Mesendoderm (in vitro differentiated cells): Measurements from ENCODE around the gene PPM1B.
"Not testable (repeated sequence)": the region's sequence is repeated elsewhere in the genome, so short reads cannot be mapped to it uniquely, and the experiment has no call there.

Experiments used
- DNase-seq: peaks from one replicate; pipeline ENCODE4 v3.0.0; 2013
- H2AK5ac ChIP-seq: 2 replicates; pipeline ENCODE4 v1.6.1; 2013; ENCODE audit warnings: low read length, inconsistent platforms
- H2BK120ac ChIP-seq: 2 replicates; pipeline ENCODE4 v1.6.1; 2013; ENCODE audit warnings: low read depth, mild to moderate bottlenecking, low read length, moderate library complexity, mixed read lengths
- H2BK15ac ChIP-seq: replicated peaks from 2 replicates; pipeline ENCODE4 v1.6.1; 2013; ENCODE audit warnings: low read depth, mild to moderate bottlenecking, moderate library complexity
- H2BK5ac ChIP-seq: 2 replicates; pipeline ENCODE4 v1.6.1; 2013; ENCODE audit warnings: low read length, inconsistent platforms
- H3K18ac ChIP-seq: 2 replicates; pipeline ENCODE4 v1.6.1; 2013; ENCODE audit warnings: mild to moderate bottlenecking, low read length, mixed read lengths
- H3K23ac ChIP-seq: one replicate; pipeline ENCODE4 v1.6.1; 2013; ENCODE audit warnings: low read length
- H3K27ac ChIP-seq: 2 replicates; pipeline ENCODE4 v1.5.1; 2013; ENCODE audit warnings: low read depth, mild to moderate bottlenecking, inconsistent platforms, low read length, moderate library complexity
- H3K27me3 ChIP-seq: 2 replicates; pipeline ENCODE4 v1.6.1; 2013; ENCODE audit warnings: low read length, control low read depth, mild to moderate bottlenecking, inconsistent platforms; ENCODE audit not compliant: insufficient read depth, poor library complexity
- H3K36me3 ChIP-seq: 2 replicates; pipeline ENCODE4 v1.6.1; 2013; ENCODE audit warnings: low read length, inconsistent platforms; ENCODE audit not compliant: control insufficient read depth, insufficient read depth
- H3K4ac ChIP-seq: one replicate; pipeline ENCODE4 v1.6.1; 2013; ENCODE audit warnings: low read depth, mild to moderate bottlenecking, low read length, moderate library complexity
- H3K4me1 ChIP-seq: 2 replicates; pipeline ENCODE4 v1.6.1; 2013; ENCODE audit warnings: low read depth, low read length, inconsistent platforms; ENCODE audit not compliant: control insufficient read depth
- H3K4me2 ChIP-seq: 2 replicates; pipeline ENCODE4 v1.6.1; 2013; ENCODE audit warnings: low read length
- H3K4me3 ChIP-seq: 2 replicates; pipeline ENCODE4 v1.5.1; 2013; ENCODE audit warnings: mild to moderate bottlenecking, low read length
- H3K56ac ChIP-seq: one replicate; pipeline ENCODE4 v1.6.1; 2013; ENCODE audit warnings: low read length
- H3K79me1 ChIP-seq: 2 replicates; pipeline ENCODE4 v1.6.1; 2013; ENCODE audit warnings: low read length, inconsistent platforms
- H3K79me2 ChIP-seq: 2 replicates; pipeline ENCODE4 v1.6.1; 2013; ENCODE audit warnings: mild to moderate bottlenecking, low read length; ENCODE audit not compliant: control insufficient read depth, insufficient read depth
- H3K9ac ChIP-seq: 2 replicates; pipeline ENCODE4 v1.6.1; 2013; ENCODE audit warnings: low read length, inconsistent platforms
- H4K5ac ChIP-seq: one replicate; pipeline ENCODE4 v1.6.1; 2013; ENCODE audit warnings: low read length
- H4K8ac ChIP-seq: one replicate; pipeline ENCODE4 v1.6.1; 2013; ENCODE audit warnings: low read depth, mild to moderate bottlenecking, control low read depth, low read length, moderate library complexity
- WGBS: extraction: QIAGEN DNeasy Blood & Tissue Kit; methylation state at CpG from one replicate; pipeline ENCODE4 v1.1.7; 2013; ENCODE audit warnings: low lambda C conversion rate, missing lambda C conversion rate; ENCODE audit not compliant: insufficient coverage; ENCODE audit errors: extremely low coverage; 5-methylcytosine and 5-hydroxymethylcytosine counted together

The PPM1B gene

DNA sequence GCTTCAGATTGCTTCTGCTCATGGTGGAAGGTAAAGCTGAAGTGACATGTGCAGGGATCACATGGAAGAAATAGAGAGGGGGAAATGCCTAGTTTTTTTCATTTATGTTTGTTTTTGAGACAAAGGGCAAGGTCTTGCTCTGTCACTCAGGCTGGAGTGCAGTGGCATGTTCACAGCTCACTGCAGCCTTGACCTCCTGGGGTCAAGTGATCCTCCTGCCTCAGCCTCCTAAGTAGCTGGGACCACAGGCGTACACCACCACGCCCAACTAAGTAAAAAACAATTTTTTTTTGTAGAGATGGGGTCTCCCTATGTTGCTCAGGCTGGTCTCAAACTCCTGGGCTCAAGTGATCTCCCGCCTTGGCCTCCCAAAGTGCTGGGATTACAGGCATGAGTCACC is 87.0 kb downstream of the PPM1B start:
- not testable (repeated sequence) for H3K79me1 ChIP-seq, H3K18ac ChIP-seq, H2BK5ac ChIP-seq, H3K4me3 ChIP-seq, H2BK15ac ChIP-seq, H3K36me3 ChIP-seq, H2AK5ac ChIP-seq, H4K5ac ChIP-seq, H3K23ac ChIP-seq, DNase-seq, H3K79me2 ChIP-seq, H3K4me1 ChIP-seq, H2BK120ac ChIP-seq, H3K9ac ChIP-seq, H3K4me2 ChIP-seq, H3K27ac ChIP-seq, H3K27me3 ChIP-seq, H4K8ac ChIP-seq, H3K56ac ChIP-seq, H3K4ac ChIP-seq
- WGBS, result no CpG with 5 or more reads among the region's 3 CpGs

GRCh38 chr2:44257802-44258201 is 89.1 kb downstream of the PPM1B start:
- H3K23ac ChIP-seq, H3K56ac ChIP-seq, H3K4me2 ChIP-seq, H3K27me3 ChIP-seq, H2BK120ac ChIP-seq, H2BK15ac ChIP-seq, H4K5ac ChIP-seq, H3K36me3 ChIP-seq, H3K4ac ChIP-seq, H3K79me1 ChIP-seq, H2BK5ac ChIP-seq, H4K8ac ChIP-seq, DNase-seq, H3K18ac ChIP-seq, H3K4me3 ChIP-seq, H3K79me2 ChIP-seq, H3K9ac ChIP-seq, H3K4me1 ChIP-seq, H3K27ac ChIP-seq, H2AK5ac ChIP-seq: not testable (repeated sequence)
- WGBS, result no CpG with 5 or more reads among the region's 1 CpG

GRCh38 chr2:44267269-44267795 is 98.7 kb downstream of the PPM1B start:
- H3K4me3 ChIP-seq, result no peak overlapping the region
- H2BK5ac ChIP-seq, result no peak overlapping the region
- H3K4me1 ChIP-seq, result no peaks in the 10 kb centered on the region
- no peaks in the 10 kb centered on the region for H3K27me3 ChIP-seq
- no CpG with 5 or more reads among the region's 3 CpGs for WGBS
- H3K27ac ChIP-seq, result no peak overlapping the region
- H3K4ac ChIP-seq, result no peak overlapping the region
- no peak overlapping the region for H2AK5ac ChIP-seq
- H2BK120ac ChIP-seq, result no peak overlapping the region
- no peaks in the 10 kb centered on the region for H3K79me1 ChIP-seq
- no peak overlapping the region for H3K23ac ChIP-seq
- H2BK15ac ChIP-seq, result no peak overlapping the region
- H4K5ac ChIP-seq, result no peak overlapping the region
- no peaks in the 10 kb centered on the region for H3K36me3 ChIP-seq
- DNase-seq, result no peak
- H3K4me2 ChIP-seq, result no peak overlapping the region
- H3K79me2 ChIP-seq, result no peaks in the 10 kb centered on the region
- H3K9ac ChIP-seq, result no peak overlapping the region
- H3K18ac ChIP-seq, result no peak overlapping the region
- no peak overlapping the region for H3K56ac ChIP-seq
- H4K8ac ChIP-seq, result no peak overlapping the region

GRCh38 chr2:44267796-44268648 is 99.3 kb downstream of the PPM1B start:
- Histone ChIP-seq H3K23ac (no peak overlapping the region), H2BK15ac (no peak overlapping the region), H3K27ac (no peak overlapping the region), H3K56ac (no peak overlapping the region), H2AK5ac (no peak overlapping the region), H3K79me2 (no peaks in the 10 kb centered on the region), H3K4me1 (no peaks in the 10 kb centered on the region), H3K9ac (no peak overlapping the region), H3K4me2 (no peak overlapping the region), H4K8ac (no peak overlapping the region), H3K79me1 (no peaks in the 10 kb centered on the region), H3K27me3 (no peaks in the 10 kb centered on the region), H3K18ac (no peak overlapping the region), H3K36me3 (no peaks in the 10 kb centered on the region), H3K4ac (no peak overlapping the region), H2BK5ac (no peak overlapping the region), H4K5ac (no peak overlapping the region), H3K4me3 (no peak overlapping the region), H2BK120ac (no peak overlapping the region)
- no CpG with 5 or more reads among the region's 7 CpGs for WGBS
- peak; percentile 80 for DNase-seq

DNA sequence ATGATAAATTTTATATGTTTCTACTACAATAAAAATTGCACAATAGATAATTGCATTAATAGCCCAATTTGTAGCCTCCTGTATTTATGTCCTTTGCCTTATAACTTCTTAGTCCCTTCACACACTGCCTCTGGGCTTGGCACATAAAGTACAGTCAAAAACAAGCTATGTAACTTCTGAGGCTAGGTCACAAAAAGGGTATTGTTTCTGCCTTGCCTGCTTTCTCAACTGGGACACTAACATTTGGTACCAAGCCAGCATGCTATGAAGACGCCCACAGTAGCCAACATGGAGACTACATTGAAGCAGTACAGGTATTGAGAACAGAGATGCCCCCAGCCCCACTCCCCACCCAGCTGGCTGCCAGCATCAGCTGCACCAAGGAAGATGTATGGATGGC is 101.2 kb downstream of the PPM1B start:
- WGBS, result no CpG with 5 or more reads among the region's 1 CpG

More for the DNA sequence above, 101.2 kb downstream of the PPM1B start:
- H2BK15ac ChIP-seq, result no peak overlapping the region
- no peak overlapping the region for H3K4ac ChIP-seq
- H3K4me1 ChIP-seq, result no peaks in the 10 kb centered on the region
- H3K56ac ChIP-seq, result no peak overlapping the region
- H4K5ac ChIP-seq, result no peak overlapping the region
- H2BK5ac ChIP-seq, result no peak overlapping the region
- H3K23ac ChIP-seq, result no peak overlapping the region
- H3K27ac ChIP-seq, result no peak overlapping the region
- no peak overlapping the region for H3K18ac ChIP-seq
- H2BK120ac ChIP-seq, result no peak overlapping the region
- no peak overlapping the region for H2AK5ac ChIP-seq
- no peak overlapping the region for H3K4me3 ChIP-seq
- H3K27me3 ChIP-seq, result no peaks in the 10 kb centered on the region
- H3K79me2 ChIP-seq, result no peaks in the 10 kb centered on the region
- H3K36me3 ChIP-seq, result no peaks in the 10 kb centered on the region
- DNase-seq, result no peak
- H3K4me2 ChIP-seq, result no peak overlapping the region
- no peaks in the 10 kb centered on the region for H3K79me1 ChIP-seq
- no peak overlapping the region for H3K9ac ChIP-seq
- no peak overlapping the region for H4K8ac ChIP-seq
